ENCODE data around the gene MAPKBP1.

MAPKBP1 gene

DNA sequence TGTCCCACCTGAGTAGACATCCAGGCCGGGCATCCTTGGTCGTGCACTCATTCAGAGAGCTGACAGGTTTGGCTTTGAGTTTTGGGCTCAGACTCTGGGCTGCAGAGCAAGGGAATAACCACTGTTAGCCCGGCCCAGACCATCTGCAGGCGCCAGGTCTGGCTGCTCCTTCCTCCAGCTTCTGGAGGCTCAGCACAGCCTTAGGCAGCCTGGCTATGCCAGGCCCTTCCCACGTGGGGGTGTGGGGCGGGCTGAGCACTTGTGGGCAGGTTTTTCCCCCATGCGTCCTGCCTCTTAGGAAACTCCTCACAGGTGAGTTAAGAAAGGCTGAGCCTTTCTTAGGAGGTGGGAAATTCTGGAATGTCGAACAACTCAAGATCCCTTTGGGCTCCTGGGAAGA is 75.6 kb downstream of the MAPKBP1 start:
- no peak overlapping the region for H2BK5ac ChIP-seq (ENCODE audit: low read depth, low read length, poor library complexity)
- H3K4me3 ChIP-seq (ENCODE audit: low read depth, low read length) = no peak overlapping the region
- H2AFZ ChIP-seq (ENCODE audit: insufficient read depth, low read length, poor library complexity) = no peak overlapping the region
- H3K4me1 ChIP-seq (ENCODE audit: control insufficient read depth in 1 of 2, insufficient read depth in 2 of 2, low read length in 2 of 2) = no peaks in the 10 kb centered on the region
- H3K4me2 ChIP-seq (ENCODE audit: low read length) = no peak overlapping the region
- peaks cover 23 to 25% of the 10 kb centered on the region in 2 experiments for H3K36me3 ChIP-seq (ENCODE audit: control insufficient read depth in 1 of 2, insufficient read depth in 2 of 2, low read length in 2 of 2)
- H3K79me2 ChIP-seq (ENCODE audit: control insufficient read depth, insufficient read depth, low read length, poor library complexity) = no peaks in the 10 kb centered on the region
- no peak overlapping the region for H2AK5ac ChIP-seq (ENCODE audit: low read length)
- H3K9me3 ChIP-seq (ENCODE audit: insufficient read depth, low read depth, low read length) = no peaks in the 10 kb centered on the region
- no peaks in the 10 kb centered on the region for H3K27me3 ChIP-seq (ENCODE audit: insufficient read depth, low read length)
- no peak overlapping the region for H3K23ac ChIP-seq (ENCODE audit: low read length)
- no peak overlapping the region for H3K9ac ChIP-seq (ENCODE audit: low read length)
- no peak overlapping the region for H3K27ac ChIP-seq (ENCODE audit: low read depth, low read length)
- H2BK120ac ChIP-seq (ENCODE audit: insufficient read depth, low read length, poor library complexity) = no peak overlapping the region
- no peak overlapping the region for H4K8ac ChIP-seq (ENCODE audit: low read depth, low read length)
- peak in 1 of 2 donors; percentile 33 for DNase-seq
- no CpG with 5 or more reads among the region's 8 CpGs for WGBS (ENCODE audit: extremely low coverage, insufficient coverage, insufficient read length)
- no peak overlapping the region for H3K18ac ChIP-seq (ENCODE audit: low read length)
- no peak overlapping the region for H4K91ac ChIP-seq (ENCODE audit: low read depth, low read length)
- no peaks in the 10 kb centered on the region for H3K79me1 ChIP-seq (ENCODE audit: low read length)
- no peak overlapping the region for H3K14ac ChIP-seq (ENCODE audit: low read length)
- no peak overlapping the region for H4K12ac ChIP-seq (ENCODE audit: low read depth, low read length)
- no peak overlapping the region for H2BK12ac ChIP-seq (ENCODE audit: low read length)
- no peak overlapping the region for H3K4ac ChIP-seq (ENCODE audit: low read depth, low read length)

GRCh38 chr15:41850482-41851166 is 76.3 kb downstream of the MAPKBP1 start:
- H3K4me3 ChIP-seq (ENCODE audit: low read depth, low read length) = no peak overlapping the region
- H3K14ac ChIP-seq (ENCODE audit: low read length) = no peak overlapping the region
- H2AFZ ChIP-seq (ENCODE audit: insufficient read depth, low read length, poor library complexity) = no peak overlapping the region
- H3K4me2 ChIP-seq (ENCODE audit: low read length) = no peak overlapping the region
- H3K79me2 ChIP-seq (ENCODE audit: control insufficient read depth, insufficient read depth, low read length, poor library complexity) = no peaks in the 10 kb centered on the region
- H3K18ac ChIP-seq (ENCODE audit: low read length) = no peak overlapping the region
- no peak overlapping the region for H2BK120ac ChIP-seq (ENCODE audit: insufficient read depth, low read length, poor library complexity)
- no peak overlapping the region for H2AK5ac ChIP-seq (ENCODE audit: low read length)
- H3K9me3 ChIP-seq (ENCODE audit: insufficient read depth, low read depth, low read length) = no peaks in the 10 kb centered on the region
- H2BK5ac ChIP-seq (ENCODE audit: low read depth, low read length, poor library complexity) = no peak overlapping the region
- H4K91ac ChIP-seq (ENCODE audit: low read depth, low read length) = no peak overlapping the region
- no peaks in the 10 kb centered on the region for H3K27me3 ChIP-seq (ENCODE audit: insufficient read depth, low read length)
- no peak overlapping the region for H2BK12ac ChIP-seq (ENCODE audit: low read length)
- H3K4me1 ChIP-seq (ENCODE audit: control insufficient read depth in 1 of 2, insufficient read depth in 2 of 2, low read length in 2 of 2) = no peaks in the 10 kb centered on the region
- no peak overlapping the region for H3K4ac ChIP-seq (ENCODE audit: low read depth, low read length)
- no peak overlapping the region for H3K27ac ChIP-seq (ENCODE audit: low read depth, low read length)
- no peak for DNase-seq
- H3K79me1 ChIP-seq (ENCODE audit: low read length) = no peaks in the 10 kb centered on the region
- no CpG with 5 or more reads among the region's 16 CpGs for WGBS (ENCODE audit: extremely low coverage, insufficient coverage, insufficient read length)
- H4K12ac ChIP-seq (ENCODE audit: low read depth, low read length) = no peak overlapping the region
- no peak overlapping the region for H4K8ac ChIP-seq (ENCODE audit: low read depth, low read length)
- H3K9ac ChIP-seq (ENCODE audit: low read length) = no peak overlapping the region
- peaks cover 21 to 22% of the 10 kb centered on the region in 2 experiments for H3K36me3 ChIP-seq (ENCODE audit: control insufficient read depth in 1 of 2, insufficient read depth in 2 of 2, low read length in 2 of 2)
- no peak overlapping the region for H3K23ac ChIP-seq (ENCODE audit: low read length)

DNA sequence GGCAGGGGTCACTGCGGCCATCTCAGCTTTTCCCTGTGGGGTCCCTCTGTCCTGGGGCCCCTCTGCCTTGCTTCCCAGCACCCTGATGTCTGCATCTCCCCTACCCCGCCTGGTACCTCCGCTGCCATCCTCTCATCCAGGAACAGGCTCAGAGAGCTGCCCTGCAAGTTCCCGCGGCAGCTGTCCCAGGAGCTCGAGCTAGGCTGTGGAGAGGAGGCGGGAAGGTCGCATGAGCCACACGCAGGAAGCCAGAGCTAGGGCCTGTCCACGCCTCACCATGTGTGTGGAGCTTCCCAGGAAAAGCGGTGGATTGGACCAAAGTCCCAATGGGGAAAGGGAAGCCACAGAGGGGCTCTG is 76.9 kb downstream of the MAPKBP1 start:
- no CpG with 5 or more reads among the region's 11 CpGs for WGBS (ENCODE audit: extremely low coverage, insufficient coverage, insufficient read length)

DNA sequence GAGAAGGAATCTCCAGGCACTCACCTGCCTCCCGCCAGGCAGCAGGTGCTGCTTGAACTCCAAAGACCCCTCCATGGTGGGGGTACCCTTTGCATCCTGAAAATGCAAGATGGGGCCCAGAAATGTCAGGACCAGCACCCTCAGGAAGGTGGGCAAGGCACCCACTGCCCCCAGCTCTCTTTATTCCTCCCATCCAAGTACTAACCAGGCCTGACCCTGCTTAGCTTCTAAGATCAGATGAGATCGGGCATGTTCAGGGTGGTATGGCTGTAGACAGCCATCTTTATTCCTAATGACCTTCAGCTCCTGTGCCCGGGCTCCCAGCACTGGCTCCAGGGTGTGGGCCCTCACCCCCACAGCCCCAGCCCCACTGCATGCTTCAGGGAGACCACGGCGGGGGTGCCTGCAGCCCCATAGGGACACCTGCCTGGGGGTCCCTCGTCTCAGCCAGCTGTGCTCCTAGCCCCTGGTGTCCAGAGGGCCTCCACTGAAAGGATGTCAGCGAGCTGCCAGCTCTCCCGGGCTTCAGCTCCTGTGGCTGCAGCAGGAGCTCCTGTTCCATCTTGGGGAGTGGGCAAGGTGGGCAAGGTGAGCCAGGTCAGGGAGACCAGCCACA is 77.6 kb downstream of the MAPKBP1 start:
- WGBS (ENCODE audit: extremely low coverage, insufficient coverage, insufficient read length) = no CpG with 5 or more reads among the region's 8 CpGs
- H3K4ac ChIP-seq (ENCODE audit: low read depth, low read length) = no peak overlapping the region
- H3K79me2 ChIP-seq (ENCODE audit: control insufficient read depth, insufficient read depth, low read length, poor library complexity) = no peaks in the 10 kb centered on the region

More for the DNA sequence above, 76.9 kb downstream of the MAPKBP1 start:
- H3K36me3 ChIP-seq (ENCODE audit: control insufficient read depth in 1 of 2, insufficient read depth in 2 of 2, low read length in 2 of 2) = peaks cover 20 to 22% of the 10 kb centered on the region in 2 experiments
- H3K9ac ChIP-seq (ENCODE audit: low read length) = no peak overlapping the region
- no peak overlapping the region for H3K18ac ChIP-seq (ENCODE audit: low read length)
- H2AFZ ChIP-seq (ENCODE audit: insufficient read depth, low read length, poor library complexity) = no peak overlapping the region
- H3K27me3 ChIP-seq (ENCODE audit: insufficient read depth, low read length) = no peaks in the 10 kb centered on the region
- H3K79me1 ChIP-seq (ENCODE audit: low read length) = no peaks in the 10 kb centered on the region
- H2BK12ac ChIP-seq (ENCODE audit: low read length) = no peak overlapping the region
- H3K4ac ChIP-seq (ENCODE audit: low read depth, low read length) = no peak overlapping the region
- no peak overlapping the region for H3K23ac ChIP-seq (ENCODE audit: low read length)
- H4K91ac ChIP-seq (ENCODE audit: low read depth, low read length) = no peak overlapping the region
- no peak overlapping the region for H2AK5ac ChIP-seq (ENCODE audit: low read length)
- no peak for DNase-seq
- no peak overlapping the region for H3K4me3 ChIP-seq (ENCODE audit: low read depth, low read length)
- H3K9me3 ChIP-seq (ENCODE audit: insufficient read depth, low read depth, low read length) = no peaks in the 10 kb centered on the region
- H2BK5ac ChIP-seq (ENCODE audit: low read depth, low read length, poor library complexity) = no peak overlapping the region
- no peak overlapping the region for H3K27ac ChIP-seq (ENCODE audit: low read depth, low read length)
- no peak overlapping the region for H3K14ac ChIP-seq (ENCODE audit: low read length)
- no peaks in the 10 kb centered on the region for H3K79me2 ChIP-seq (ENCODE audit: control insufficient read depth, insufficient read depth, low read length, poor library complexity)
- H3K4me2 ChIP-seq (ENCODE audit: low read length) = no peak overlapping the region
- no peak overlapping the region for H2BK120ac ChIP-seq (ENCODE audit: insufficient read depth, low read length, poor library complexity)
- no peaks in the 10 kb centered on the region for H3K4me1 ChIP-seq (ENCODE audit: control insufficient read depth in 1 of 2, insufficient read depth in 2 of 2, low read length in 2 of 2)
- H4K12ac ChIP-seq (ENCODE audit: low read depth, low read length) = no peak overlapping the region
- no peak overlapping the region for H4K8ac ChIP-seq (ENCODE audit: low read depth, low read length)

More for the DNA sequence above, 77.6 kb downstream of the MAPKBP1 start:
- Histone ChIP-seq H3K4me3 (ENCODE audit: low read depth, low read length) (no peak overlapping the region), H3K36me3 (ENCODE audit: control insufficient read depth in 1 of 2, insufficient read depth in 2 of 2, low read length in 2 of 2) (peaks cover 13 to 19% of the 10 kb centered on the region in 2 experiments), H3K9me3 (ENCODE audit: insufficient read depth, low read depth, low read length) (no peaks in the 10 kb centered on the region), H2BK120ac (ENCODE audit: insufficient read depth, low read length, poor library complexity) (no peak overlapping the region), H3K14ac (ENCODE audit: low read length) (no peak overlapping the region), H3K27me3 (ENCODE audit: insufficient read depth, low read length) (no peaks in the 10 kb centered on the region), H3K4me1 (ENCODE audit: control insufficient read depth in 1 of 2, insufficient read depth in 2 of 2, low read length in 2 of 2) (no peaks in the 10 kb centered on the region), H2AK5ac (ENCODE audit: low read length) (no peak overlapping the region), H3K23ac (ENCODE audit: low read length) (no peak overlapping the region), H3K27ac (ENCODE audit: low read depth, low read length) (no peak overlapping the region), H2AFZ (ENCODE audit: insufficient read depth, low read length, poor library complexity) (no peak overlapping the region), H4K12ac (ENCODE audit: low read depth, low read length) (no peak overlapping the region), H3K79me1 (ENCODE audit: low read length) (no peaks in the 10 kb centered on the region), H4K91ac (ENCODE audit: low read depth, low read length) (no peak overlapping the region), H3K4me2 (ENCODE audit: low read length) (no peak overlapping the region), H2BK12ac (ENCODE audit: low read length) (no peak overlapping the region), H2BK5ac (ENCODE audit: low read depth, low read length, poor library complexity) (no peak overlapping the region), H3K18ac (ENCODE audit: low read length) (no peak overlapping the region), H4K8ac (ENCODE audit: low read depth, low read length) (no peak overlapping the region), H3K9ac (ENCODE audit: low read length) (no peak overlapping the region)
- no peak for DNase-seq

Measured in trophoblast cell (in vitro differentiated cells and primary cell).